ENCODE data around the gene GLIPR2.

- TF ChIP-seq CTCF (IDR thresholded peaks at IDR 0.05 in 4 of 5, conservative IDR thresholded peaks at IDR 0.05 in 1 of 5) (no peak), POLR2A (IDR thresholded peaks at IDR 0.05) (no peak)
These were observed 727 bp upstream of the GLIPR2 start for GRCh38 chr9:36135741-36136271.
